Stimulated activated effector memory CD8-positive, alpha-beta T cell treated with anti-CD3 and anti-CD28 coated beads, Interleukin-12 subunit alpha, Interleukin-12 subunit beta, amount 100 ng/mL, for 72 hours (primary cell): Measurements from ENCODE around the gene UBQLN3.

Experiments
- ATAC-seq: fragments of 150-1000 bp; cut with Tn5 transposase; 2 replicates; pipeline ENCODE4 v1.10.0; 2021
- DNase-seq, 2 donors: peaks; one replicate each; pipeline ENCODE4 v3.0.0; 2021 to 2022; ENCODE audit warnings: low spot score in 2 of 2
- H3K27ac Mint-ChIP-seq: one replicate; pipeline ENCODE4 v1.8.0; 2022; ENCODE audit warnings: mild to moderate bottlenecking, mixed read lengths
- H3K36me3 Mint-ChIP-seq: one replicate; pipeline ENCODE4 v1.8.0; 2022; ENCODE audit warnings: mild to moderate bottlenecking, mixed read lengths
- H3K4me1 Mint-ChIP-seq: one replicate; pipeline ENCODE4 v1.8.0; 2022; ENCODE audit warnings: mixed read lengths
- H3K4me3 Mint-ChIP-seq: one replicate; pipeline ENCODE4 v1.8.0; 2022; ENCODE audit warnings: mild to moderate bottlenecking, mixed read lengths
- H3K9me3 Mint-ChIP-seq: one replicate; pipeline ENCODE4 v1.8.0; 2022; ENCODE audit warnings: mixed read lengths

UBQLN3 gene

DNA sequence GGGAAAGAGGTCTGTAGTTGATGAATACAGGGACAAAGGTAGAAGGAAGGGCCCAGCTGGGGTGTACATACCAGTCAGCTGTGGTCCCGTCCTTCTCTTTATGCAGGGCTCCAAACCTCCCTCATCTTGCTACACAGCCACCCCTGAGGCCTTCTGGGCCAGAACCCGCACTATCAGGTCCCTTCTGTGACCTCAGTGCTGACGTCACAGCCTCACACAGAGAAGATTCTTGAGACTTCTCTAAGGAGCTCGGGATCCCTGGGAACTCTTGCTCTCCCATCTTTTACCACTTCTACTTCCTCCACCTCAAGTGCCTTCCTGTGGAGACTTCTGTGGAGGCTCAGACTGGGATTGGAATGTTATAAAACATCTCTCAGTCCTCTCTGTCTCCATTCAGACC, at the start of gene UBQLN3:
TSS of gene UBQLN3 (minus strand) at position 155 of the 400 bp plus-strand sequence. CDS start 399 bp downstream, outside the sequence.
- ATAC-seq (no peak), DNase-seq (no peak)
- Mint-ChIP-seq H3K4me1 (no peaks in the 10 kb centered on the region), H3K36me3 (no peaks in the 10 kb centered on the region), H3K9me3 (no peaks in the 10 kb centered on the region), H3K4me3 (no peak within 1 kb of the TSS), H3K27ac (no peak within 1 kb of the TSS)

DNA sequence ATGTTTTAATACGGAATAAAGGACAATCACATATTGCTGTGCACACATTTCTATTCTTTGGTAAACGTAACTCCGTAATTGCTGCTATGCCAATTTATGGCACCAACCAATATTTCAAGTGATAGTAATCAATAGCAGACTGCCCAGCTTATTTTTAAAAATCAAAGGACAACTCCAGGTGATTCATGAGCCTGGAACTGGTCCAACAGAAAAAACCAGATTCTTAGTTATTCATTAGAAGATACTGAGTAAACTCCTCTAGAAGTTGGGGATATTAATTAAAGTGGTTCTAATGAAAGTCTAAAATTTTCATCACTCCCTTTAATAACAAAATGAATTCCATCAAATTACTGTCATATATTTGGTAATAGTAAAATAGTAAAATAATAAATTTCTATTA, 48.0 kb upstream of the UBQLN3 start:
- ATAC-seq (no peak), DNase-seq (no peak)
- Mint-ChIP-seq H3K36me3 (no peaks in the 10 kb centered on the region), H3K4me3 (no peak overlapping the region), H3K4me1 (no peaks in the 10 kb centered on the region), H3K27ac (no peak overlapping the region), H3K9me3 (no peaks in the 10 kb centered on the region)

DNA sequence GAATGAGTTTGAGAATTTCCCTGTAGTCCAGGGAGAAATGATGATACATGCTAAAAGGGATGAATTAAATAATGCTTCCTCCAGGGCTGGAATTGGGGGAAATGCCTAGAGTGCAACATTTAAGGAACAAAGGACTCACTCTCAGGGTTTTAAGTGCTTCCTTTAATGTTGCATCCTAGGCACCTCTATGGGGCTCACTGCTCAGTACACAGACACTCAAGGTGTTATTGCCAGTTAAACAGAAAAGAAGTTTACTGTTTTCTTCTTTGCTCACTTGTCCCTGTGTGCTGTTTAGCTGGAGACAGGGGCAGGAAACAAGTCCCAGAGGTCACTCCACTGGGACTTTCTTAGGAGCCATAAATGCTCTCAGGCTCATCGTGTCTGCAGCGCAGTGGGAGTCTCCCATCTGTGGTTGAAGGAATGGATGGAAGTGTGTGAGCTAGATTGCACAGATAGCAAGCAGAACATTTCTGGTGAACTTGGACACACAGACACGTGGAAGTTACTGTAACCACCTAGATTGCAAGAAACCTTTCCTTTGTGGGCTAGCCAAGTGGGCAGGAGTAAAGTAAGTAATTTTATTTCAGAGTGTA, 46.9 kb upstream of the UBQLN3 start:
- Mint-ChIP-seq H3K9me3 (no peaks in the 10 kb centered on the region), H3K36me3 (no peaks in the 10 kb centered on the region), H3K4me1 (no peaks in the 10 kb centered on the region), H3K27ac (no peak overlapping the region), H3K4me3 (no peak overlapping the region)
- DNase-seq (no peak), ATAC-seq (no peak)

- H3K4me1 Mint-ChIP-seq = no peaks in the 10 kb centered on the region
- no peaks in the 10 kb centered on the region for H3K36me3 Mint-ChIP-seq
- no peaks in the 10 kb centered on the region for H3K9me3 Mint-ChIP-seq
- ATAC-seq (no peak), DNase-seq (no peak)
- H3K27ac Mint-ChIP-seq = no peak overlapping the region
- no peak overlapping the region for H3K4me3 Mint-ChIP-seq
Observed at GRCh38 chr11:5553343-5553742, 43.6 kb upstream of the UBQLN3 start.

- Mint-ChIP-seq H3K27ac (no peak overlapping the region), H3K36me3 (no peaks in the 10 kb centered on the region), H3K4me3 (no peak overlapping the region), H3K9me3 (no peaks in the 10 kb centered on the region), H3K4me1 (no peaks in the 10 kb centered on the region)
- no peak for DNase-seq
- peak; percentile 67 for ATAC-seq
Observed at GRCh38 chr11:5550440-5551095, 40.8 kb upstream of the UBQLN3 start.

DNA sequence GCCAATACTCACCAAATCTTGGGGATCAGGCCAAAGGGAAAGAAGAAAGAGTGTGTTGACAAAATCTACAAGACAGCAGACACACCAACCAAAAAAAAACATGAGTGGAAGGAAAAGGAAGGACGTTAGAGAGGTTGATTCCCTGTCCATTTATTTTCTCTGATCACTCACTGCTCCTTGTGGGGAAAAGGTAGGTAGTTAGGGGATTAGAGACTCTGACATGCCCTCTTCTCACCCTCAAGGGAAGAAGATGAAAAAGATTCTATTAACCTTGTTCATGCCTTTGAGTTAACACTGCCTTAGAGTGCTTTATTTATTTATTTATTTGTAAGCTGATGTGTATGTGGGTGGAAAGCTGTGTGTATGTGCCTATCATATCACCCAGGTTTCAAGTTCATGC, 38.7 kb upstream of the UBQLN3 start, which contains the start of gene OR52H1:
TSS of gene OR52H1 (minus strand) at position 101 of the 400 bp plus-strand sequence. CDS start 3,035 bp downstream, outside the sequence.
- no peak for ATAC-seq
- no peak within 1 kb of the TSS for H3K27ac Mint-ChIP-seq

DNA sequence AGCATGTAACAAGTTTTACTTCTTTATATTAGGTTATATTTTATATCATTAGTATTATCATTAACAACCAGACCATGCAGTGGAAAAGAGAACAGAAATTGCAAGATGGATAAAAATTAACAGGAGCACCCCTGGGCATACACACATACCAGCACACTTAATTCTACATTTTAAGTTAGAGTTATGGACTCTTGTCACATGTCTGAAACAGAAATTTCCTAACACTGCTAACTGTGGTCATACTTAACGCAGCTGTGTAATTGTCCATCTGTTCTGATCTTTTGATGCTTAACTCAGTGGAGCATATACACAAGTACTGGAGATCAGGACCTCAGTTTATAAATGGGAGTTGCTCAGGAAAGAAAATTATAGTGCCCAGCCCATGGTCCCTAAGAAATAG, 38.2 kb upstream of the UBQLN3 start:
- Mint-ChIP-seq H3K4me1 (no peaks in the 10 kb centered on the region), H3K4me3 (no peak overlapping the region), H3K27ac (no peak overlapping the region), H3K36me3 (no peaks in the 10 kb centered on the region), H3K9me3 (no peaks in the 10 kb centered on the region)
- DNase-seq = no peak
- ATAC-seq = no peak

More for the DNA sequence above, 38.7 kb upstream of the UBQLN3 start, which contains the start of gene OR52H1:
- H3K9me3 Mint-ChIP-seq = no peaks in the 10 kb centered on the region
- DNase-seq = no peak
- H3K4me1 Mint-ChIP-seq = no peaks in the 10 kb centered on the region
- no peak within 1 kb of the TSS for H3K4me3 Mint-ChIP-seq
- no peaks in the 10 kb centered on the region for H3K36me3 Mint-ChIP-seq

- Mint-ChIP-seq H3K9me3 (no peaks in the 10 kb centered on the region), H3K27ac (no peak overlapping the region), H3K4me1 (no peaks in the 10 kb centered on the region), H3K36me3 (no peaks in the 10 kb centered on the region), H3K4me3 (no peak overlapping the region)
- no peak for ATAC-seq
- no peak for DNase-seq
Observed at GRCh38 chr11:5546457-5546856, 36.7 kb upstream of the UBQLN3 start.

GRCh38 chr11:5541427-5541826, 31.7 kb upstream of the UBQLN3 start:
- no peak for ATAC-seq
- Mint-ChIP-seq H3K4me3 (no peak overlapping the region), H3K27ac (no peak overlapping the region), H3K36me3 (no peaks in the 10 kb centered on the region), H3K9me3 (no peaks in the 10 kb centered on the region), H3K4me1 (no peaks in the 10 kb centered on the region)
- DNase-seq = no peak

DNA sequence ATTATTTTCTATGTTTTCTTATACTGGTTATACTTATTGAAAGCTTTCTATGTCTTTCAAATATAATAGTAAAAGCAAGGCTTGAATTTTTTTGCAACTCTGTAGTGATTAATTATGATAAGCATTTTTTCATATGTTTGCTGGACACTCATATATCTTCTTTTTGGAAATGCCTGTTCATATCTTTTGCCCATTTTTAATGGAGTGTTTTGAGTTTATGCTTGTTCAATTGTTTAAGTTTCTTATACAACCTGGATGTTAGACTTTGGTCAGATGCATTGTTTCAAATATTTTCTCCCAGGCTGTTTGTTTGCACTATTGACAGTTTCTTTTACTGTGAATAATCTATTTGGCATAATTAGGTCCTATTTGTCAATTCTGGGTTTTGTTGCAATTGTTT, 26.7 kb upstream of the UBQLN3 start:
- DNase-seq = no peak
- no peak overlapping the region for H3K4me3 Mint-ChIP-seq
- H3K4me1 Mint-ChIP-seq = no peaks in the 10 kb centered on the region
- no peak for ATAC-seq
- no peaks in the 10 kb centered on the region for H3K36me3 Mint-ChIP-seq
- no peak overlapping the region for H3K27ac Mint-ChIP-seq
- no peaks in the 10 kb centered on the region for H3K9me3 Mint-ChIP-seq

- Mint-ChIP-seq H3K9me3 (no peaks in the 10 kb centered on the region), H3K27ac (no peak overlapping the region), H3K4me3 (no peak overlapping the region), H3K36me3 (no peaks in the 10 kb centered on the region), H3K4me1 (no peaks in the 10 kb centered on the region)
- no peak for DNase-seq
- ATAC-seq = no peak
Observed at GRCh38 chr11:5534046-5534445, 24.3 kb upstream of the UBQLN3 start.

GRCh38 chr11:5531053-5531831, 21.5 kb upstream of the UBQLN3 start:
- no peak overlapping the region for H3K4me3 Mint-ChIP-seq
- ATAC-seq (no peak), DNase-seq (no peak)
- no peaks in the 10 kb centered on the region for H3K9me3 Mint-ChIP-seq
- H3K4me1 Mint-ChIP-seq = no peaks in the 10 kb centered on the region
- no peaks in the 10 kb centered on the region for H3K36me3 Mint-ChIP-seq
- no peak overlapping the region for H3K27ac Mint-ChIP-seq

- Mint-ChIP-seq H3K27ac (no peak overlapping the region), H3K9me3 (no peaks in the 10 kb centered on the region), H3K4me1 (no peaks in the 10 kb centered on the region), H3K36me3 (no peaks in the 10 kb centered on the region), H3K4me3 (no peak overlapping the region)
- DNase-seq = no peak
- ATAC-seq = no peak
Observed at GRCh38 chr11:5528495-5528894, 18.7 kb upstream of the UBQLN3 start.

- no peaks in the 10 kb centered on the region for H3K4me1 Mint-ChIP-seq
- ATAC-seq = no peak
- no peak overlapping the region for H3K27ac Mint-ChIP-seq
- H3K4me3 Mint-ChIP-seq = no peak overlapping the region
- H3K9me3 Mint-ChIP-seq = no peaks in the 10 kb centered on the region
- no peaks in the 10 kb centered on the region for H3K36me3 Mint-ChIP-seq
- no peak for DNase-seq
Observed at GRCh38 chr11:5527716-5528115, 18.0 kb upstream of the UBQLN3 start.

GRCh38 chr11:5524756-5525155, 15.0 kb upstream of the UBQLN3 start:
- ATAC-seq (no peak), DNase-seq (no peak)
- H3K9me3 Mint-ChIP-seq = no peaks in the 10 kb centered on the region
- no peaks in the 10 kb centered on the region for H3K4me1 Mint-ChIP-seq
- no peak overlapping the region for H3K4me3 Mint-ChIP-seq
- no peaks in the 10 kb centered on the region for H3K36me3 Mint-ChIP-seq
- no peak overlapping the region for H3K27ac Mint-ChIP-seq

DNA sequence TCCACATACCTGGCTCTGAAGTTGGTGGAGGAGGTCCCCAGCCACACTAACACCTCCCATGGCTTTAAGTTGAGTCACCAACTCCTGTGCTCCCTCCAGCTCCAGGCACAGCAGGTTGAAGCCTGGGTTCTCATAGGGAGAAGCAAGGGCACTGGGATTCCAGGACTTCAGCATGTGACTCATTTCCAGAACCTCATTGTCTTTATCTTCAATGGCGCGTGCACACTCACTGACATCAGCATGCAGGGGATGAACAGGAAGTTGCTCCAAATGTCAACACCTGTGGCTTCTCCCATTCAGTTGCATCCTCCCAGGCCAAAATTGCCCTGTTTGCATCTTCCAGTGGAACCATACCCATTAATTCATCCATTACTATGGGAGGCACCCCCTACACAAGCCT, 12.6 kb upstream of the UBQLN3 start:
- Mint-ChIP-seq H3K4me3 (no peak overlapping the region), H3K9me3 (no peaks in the 10 kb centered on the region), H3K36me3 (no peaks in the 10 kb centered on the region), H3K4me1 (no peaks in the 10 kb centered on the region), H3K27ac (no peak overlapping the region)
- no peak for DNase-seq
- no peak for ATAC-seq
